ENCODE measurements around the gene CDK13. TPM values are rescaled to one million over a fixed set of nuclear protein-coding genes. Genes with fewer than 3 reads are reported as not detected.

The CDK13 gene
- total RNA-seq, 1 experiment from 2014 or later = 34.9 TPM

- no peak overlapping the region for H3K27ac ChIP-seq (ENCODE audit: low read length)
- H3K9ac ChIP-seq (ENCODE audit: low read length) = no peak overlapping the region
- no peak for DNase-seq
- ATAC-seq = no peak
- ChIA-PET POLR2A (ENCODE audit: unreplicated experiment) (no interaction called here), CTCF (no interaction called here)
- H2AFZ ChIP-seq (ENCODE audit: low read length) = no peak overlapping the region
- intact Hi-C loops (cut with micrococcal nuclease) = no loop called here
- H3K4me2 ChIP-seq (ENCODE audit: low read length) = no peak overlapping the region
- H3K27me3 ChIP-seq (ENCODE audit: low read length) = peaks cover 3% of the 10 kb centered on the region; the same call in 1 of the 2 replicates
- H3K36me3 ChIP-seq (ENCODE audit: low read depth, low read length) = no peaks in the 10 kb centered on the region
- H3K9me3 ChIP-seq (ENCODE audit: low read length) = no peaks in the 10 kb centered on the region
- no peak overlapping the region for H3K4me3 ChIP-seq (ENCODE audit: low read length)
- H3K9me2 ChIP-seq (replicated peaks; ENCODE audit: low read length) = no peaks in the 10 kb centered on the region
- no peaks in the 10 kb centered on the region for H4K20me1 ChIP-seq (ENCODE audit: low read length)
- H3F3A ChIP-seq (ENCODE audit: low read length, unreplicated experiment) = no peaks in the 10 kb centered on the region
- H3K79me2 ChIP-seq (ENCODE audit: low read length) = no peaks in the 10 kb centered on the region
- no peaks in the 10 kb centered on the region for H3K4me1 ChIP-seq (ENCODE audit: insufficient read depth, low read length)
- TF ChIP-seq CTCF (conservative IDR thresholded peaks at IDR 0.05; ENCODE audit: low read depth, low read length) (no peak), EZH2 (IDR thresholded peaks at IDR 0.05; ENCODE audit: low read length, unreplicated experiment) (no peak), EZH2phosphoT487 (IDR thresholded peaks at IDR 0.05; ENCODE audit: borderline replicate concordance, low read length) (no peak)
- no TSS peak for BruUV-seq (replicated peaks)
These were observed 23.0 kb upstream of the CDK13 start for GRCh38 chr7:39927018-39927417.

- H3K79me2 ChIP-seq (ENCODE audit: low read length) = no peaks in the 10 kb centered on the region
- H4K20me1 ChIP-seq (ENCODE audit: low read length) = no peaks in the 10 kb centered on the region
- H3K36me3 ChIP-seq (ENCODE audit: low read depth, low read length) = no peaks in the 10 kb centered on the region
- H3K4me3 ChIP-seq (ENCODE audit: low read length) = no peak overlapping the region
- intact Hi-C loops (cut with micrococcal nuclease) = no loop called here
- no TSS peak for BruUV-seq (replicated peaks)
- no peaks in the 10 kb centered on the region for H3K4me1 ChIP-seq (ENCODE audit: insufficient read depth, low read length)
- H3K27ac ChIP-seq (ENCODE audit: low read length) = no peak overlapping the region
- POLR2A ChIA-PET (ENCODE audit: unreplicated experiment) = no interaction called here
- DNase-seq = no peak
- no peak overlapping the region for H3K9ac ChIP-seq (ENCODE audit: low read length)
- CTCF ChIA-PET = no interaction called here
- H3K9me3 ChIP-seq (ENCODE audit: low read length) = no peaks in the 10 kb centered on the region
- no peaks in the 10 kb centered on the region for H3F3A ChIP-seq (ENCODE audit: low read length, unreplicated experiment)
- no peaks in the 10 kb centered on the region for H3K9me2 ChIP-seq (replicated peaks; ENCODE audit: low read length)
- no peak for ATAC-seq
- TF ChIP-seq CTCF (conservative IDR thresholded peaks at IDR 0.05; ENCODE audit: low read depth, low read length) (no peak), EZH2phosphoT487 (IDR thresholded peaks at IDR 0.05; ENCODE audit: borderline replicate concordance, low read length) (no peak), EZH2 (IDR thresholded peaks at IDR 0.05; ENCODE audit: low read length, unreplicated experiment) (no peak)
- H3K4me2 ChIP-seq (ENCODE audit: low read length) = no peak overlapping the region
- H3K27me3 ChIP-seq (ENCODE audit: low read length) = no peaks in the 10 kb centered on the region
- H2AFZ ChIP-seq (ENCODE audit: low read length) = no peak overlapping the region
These were observed 15.9 kb upstream of the CDK13 start for GRCh38 chr7:39934132-39934531.

GRCh38 chr7:39936761-39937160 is 13.3 kb upstream of the CDK13 start:
- H3F3A ChIP-seq (ENCODE audit: low read length, unreplicated experiment) = no peaks in the 10 kb centered on the region
- DNase-seq (no peak), ATAC-seq (no peak)
- no peaks in the 10 kb centered on the region for H4K20me1 ChIP-seq (ENCODE audit: low read length)
- no peaks in the 10 kb centered on the region for H3K9me3 ChIP-seq (ENCODE audit: low read length)
- ChIA-PET POLR2A (ENCODE audit: unreplicated experiment) (no interaction called here), CTCF (no interaction called here)
- no peaks in the 10 kb centered on the region for H3K79me2 ChIP-seq (ENCODE audit: low read length)
- no peak overlapping the region for H3K27ac ChIP-seq (ENCODE audit: low read length)
- H3K9me2 ChIP-seq (replicated peaks; ENCODE audit: low read length) = no peaks in the 10 kb centered on the region
- no peak overlapping the region for H3K9ac ChIP-seq (ENCODE audit: low read length)
- H3K36me3 ChIP-seq (ENCODE audit: low read depth, low read length) = no peaks in the 10 kb centered on the region
- H3K4me2 ChIP-seq (ENCODE audit: low read length) = no peak overlapping the region
- BruUV-seq (replicated peaks) = no TSS peak
- no peak overlapping the region for H3K4me3 ChIP-seq (ENCODE audit: low read length)
- no peak for TF ChIP-seq EZH2 (IDR thresholded peaks at IDR 0.05; ENCODE audit: low read length, unreplicated experiment)
- no peak for TF ChIP-seq EZH2phosphoT487 (IDR thresholded peaks at IDR 0.05; ENCODE audit: borderline replicate concordance, low read length)
- no peak for TF ChIP-seq CTCF (conservative IDR thresholded peaks at IDR 0.05; ENCODE audit: low read depth, low read length)
- H3K4me1 ChIP-seq (ENCODE audit: insufficient read depth, low read length) = no peaks in the 10 kb centered on the region
- no peak overlapping the region for H2AFZ ChIP-seq (ENCODE audit: low read length)
- no peaks in the 10 kb centered on the region for H3K27me3 ChIP-seq (ENCODE audit: low read length)
- intact Hi-C loops (cut with micrococcal nuclease) = no loop called here
